Erythroblast (primary cell): Measurements from ENCODE around the gene NTSR2.
A peak's percentile ranks its signal among the peaks of the same experiment; 100 is the strongest.

ENCODE experiments used
- DNase-seq, 2 experiments: peaks; one replicate each; lab custom pipeline; 2025; lab: John Stamatoyannopoulos, UW
- GATA1 ChIP-seq: IDR thresholded peaks from 2 replicates; pipeline ENCODE4 v1.6.1; 2011; ENCODE audit warnings: low read depth, mild to moderate bottlenecking, control low read depth, low read length, moderate library complexity
- POLR2A ChIP-seq: IDR thresholded peaks from 2 replicates; pipeline ENCODE4 v1.6.1; 2011; ENCODE audit warnings: mild to moderate bottlenecking, low read length

Gene NTSR2

GRCh38 chr2:11688222-11689069 is 18.5 kb upstream of the NTSR2 start:
- TF ChIP-seq GATA1 (no peak), POLR2A (peak; percentile 24)

GRCh38 chr2:11687736-11688135 is 17.7 kb upstream of the NTSR2 start:
- no peak for DNase-seq
- TF ChIP-seq GATA1 (no peak), POLR2A (no peak)

More at GRCh38 chr2:11688222-11689069, 18.5 kb upstream of the NTSR2 start:
- peak; percentile 76 to 81 for DNase-seq

DNA sequence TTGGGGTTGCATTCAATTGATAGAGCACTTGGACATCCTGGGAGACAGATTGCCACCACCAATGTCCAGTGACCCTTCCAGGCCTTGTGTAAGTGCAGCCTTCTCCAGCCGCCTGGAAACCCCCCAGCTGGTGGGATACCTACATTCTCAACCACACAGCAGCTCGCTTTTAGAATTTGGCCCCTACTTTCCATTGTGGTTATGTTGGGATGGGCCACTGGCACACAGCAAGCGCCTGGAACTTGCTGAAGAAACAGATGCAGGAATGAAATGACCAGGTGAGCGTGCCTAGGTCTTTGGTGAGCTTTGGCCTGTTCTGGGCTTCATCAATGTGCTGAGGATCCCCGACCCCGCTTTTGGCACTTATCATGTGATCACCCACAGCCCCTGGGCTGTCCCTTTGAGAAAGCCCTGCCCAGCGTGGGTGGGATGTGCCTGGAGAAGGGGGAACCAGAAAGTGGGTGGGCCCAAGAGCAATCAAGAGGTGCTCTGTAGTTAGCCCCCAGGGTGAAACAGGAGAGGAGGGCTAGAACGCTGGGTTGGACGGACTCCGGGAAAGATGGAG is 16.0 kb upstream of the NTSR2 start:
- TF ChIP-seq POLR2A (no peak), GATA1 (no peak)

GRCh38 chr2:11684894-11685460 is 15.0 kb upstream of the NTSR2 start:
- DNase-seq = no peak
- TF ChIP-seq GATA1 (no peak), POLR2A (no peak)

More for the DNA sequence above, 16.0 kb upstream of the NTSR2 start:
- DNase-seq = no peak

DNA sequence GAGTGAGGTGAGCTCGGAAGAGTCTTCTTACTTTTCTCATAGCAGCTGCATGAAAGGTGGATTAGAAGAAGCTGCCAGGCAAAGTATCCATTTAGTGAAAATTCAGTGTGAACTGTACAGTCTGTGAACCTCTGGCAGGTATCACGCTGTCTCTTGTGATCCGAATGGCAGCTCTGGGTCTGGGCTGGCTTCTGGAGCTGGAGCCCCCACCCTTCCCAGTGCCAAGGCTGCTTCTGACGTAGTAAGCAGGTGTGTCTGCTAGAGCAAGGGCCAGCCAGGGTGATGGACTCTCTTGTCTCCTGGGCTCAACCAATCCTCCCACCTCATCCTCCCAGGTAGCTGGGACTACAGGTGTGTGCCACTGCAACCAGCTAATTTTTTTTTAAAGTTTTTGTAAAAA is 14.0 kb upstream of the NTSR2 start:
- no peak for DNase-seq
- TF ChIP-seq GATA1 (no peak), POLR2A (no peak)

- DNase-seq = no peak
- no peak for TF ChIP-seq GATA1
Observed at GRCh38 chr2:11683476-11683875, 13.5 kb upstream of the NTSR2 start.

DNA sequence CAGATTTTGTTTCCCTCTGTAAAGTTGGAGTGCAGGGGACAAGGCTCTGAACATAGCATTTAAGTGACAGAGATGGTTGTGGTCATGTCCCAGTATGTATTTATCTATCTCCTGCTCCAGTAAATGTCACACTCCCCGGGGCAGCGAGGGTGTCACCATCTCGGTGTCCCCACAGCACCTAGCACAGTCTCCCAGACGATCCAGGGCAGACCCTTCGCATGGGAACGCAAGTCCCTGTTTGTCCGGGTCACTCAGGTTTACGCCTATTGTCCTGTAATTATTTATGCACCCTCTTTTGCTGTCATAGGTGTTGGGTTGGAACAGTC is 12.6 kb upstream of the NTSR2 start:
- TF ChIP-seq GATA1 (no peak), POLR2A (no peak)
- no peak for DNase-seq

DNA sequence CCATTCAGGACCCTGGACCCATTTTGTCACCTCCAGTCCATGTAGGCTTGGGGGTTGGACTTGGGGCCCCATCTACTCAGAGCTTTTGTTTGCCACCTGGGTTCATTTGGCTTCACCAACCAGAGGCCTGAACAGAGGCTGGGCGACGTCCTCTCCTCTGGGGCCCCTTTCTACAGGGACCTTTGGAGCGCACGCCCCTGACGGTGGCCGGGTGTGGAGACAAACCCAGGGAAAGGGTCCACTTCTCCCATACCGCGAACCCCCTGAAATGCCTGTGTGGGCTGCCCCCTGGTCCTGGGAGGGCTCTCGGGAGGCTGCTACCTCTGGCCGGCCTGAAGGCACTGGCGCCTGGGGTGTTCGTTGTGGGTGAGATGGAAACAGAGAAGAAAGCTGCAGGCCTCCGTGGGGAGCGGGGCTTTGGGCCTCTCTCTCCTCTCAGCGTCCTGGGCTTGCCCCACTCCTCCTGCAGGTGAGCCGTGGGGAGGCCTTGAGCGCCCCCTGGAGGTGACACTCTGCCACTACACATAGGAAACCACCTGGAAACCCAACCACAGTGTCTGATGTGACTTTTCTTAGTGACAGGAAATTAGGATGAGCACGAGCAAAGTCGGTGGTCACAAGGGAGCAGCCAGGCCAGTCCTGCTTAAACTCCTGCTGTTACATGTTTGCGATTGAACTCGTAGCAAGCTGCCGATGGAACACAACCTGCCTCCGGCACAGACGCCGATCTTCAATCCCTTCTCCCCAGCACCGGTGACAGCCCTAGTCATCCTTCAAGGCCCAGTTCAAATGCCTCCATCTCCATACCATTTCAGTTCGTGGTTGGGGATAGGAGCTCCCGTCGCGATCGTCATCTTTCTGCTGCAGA is 12.0 kb upstream of the NTSR2 start:
- DNase-seq = peak; percentile 23 to 59
- TF ChIP-seq GATA1 = no peak
- no peak for TF ChIP-seq POLR2A

- TF ChIP-seq POLR2A = no peak
- no peak for DNase-seq
Observed at GRCh38 chr2:11680901-11681721, 11.1 kb upstream of the NTSR2 start.

DNA sequence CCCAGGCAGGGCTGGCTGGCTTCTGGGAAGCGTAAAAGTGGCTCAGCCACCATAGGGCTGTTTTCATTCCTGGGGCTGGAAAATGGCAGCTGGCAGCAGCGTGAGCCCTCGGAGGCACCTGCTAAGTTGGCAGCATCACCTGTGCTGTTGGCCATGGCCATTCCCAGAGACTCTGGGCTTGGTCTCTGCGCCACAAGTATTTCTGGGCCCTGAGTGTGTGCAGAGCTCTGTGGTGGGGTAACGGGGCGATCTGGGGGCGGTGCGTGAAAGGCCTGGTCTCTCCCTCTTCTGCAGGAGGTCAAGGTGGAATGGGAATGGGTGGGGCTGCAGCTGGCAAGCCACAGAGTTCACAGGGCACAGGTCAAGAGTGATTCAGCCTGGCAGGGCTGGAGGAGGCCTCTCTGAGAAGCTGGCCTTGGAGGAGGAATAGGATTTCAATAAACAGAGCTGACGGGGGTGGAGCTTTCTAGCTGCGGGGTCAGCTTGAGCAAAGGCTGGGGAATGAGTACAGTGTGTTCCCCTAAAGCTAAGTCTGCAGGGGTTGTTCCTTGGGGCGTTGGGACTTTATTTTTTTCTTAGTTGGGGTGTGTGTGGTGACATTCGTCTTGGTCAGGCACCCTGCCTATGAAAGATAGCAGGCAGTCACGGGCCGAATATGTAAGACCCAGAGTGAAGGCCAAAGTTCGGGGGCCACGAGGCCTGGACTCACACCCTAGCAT is 10.3 kb upstream of the NTSR2 start:
- no peak for DNase-seq

GRCh38 chr2:11679486-11680181 is 9.6 kb upstream of the NTSR2 start:
- no peak for TF ChIP-seq GATA1
- no peak for TF ChIP-seq POLR2A

More for the DNA sequence above, 10.3 kb upstream of the NTSR2 start:
- TF ChIP-seq POLR2A = no peak
- TF ChIP-seq GATA1 = no peak

GRCh38 chr2:11679016-11679415 is 9.0 kb upstream of the NTSR2 start:
- no peak for TF ChIP-seq POLR2A
- no peak for TF ChIP-seq GATA1
- no peak for DNase-seq

More at GRCh38 chr2:11679486-11680181, 9.6 kb upstream of the NTSR2 start:
- no peak for DNase-seq
